ENCODE measurements around the gene EDDM3A. TPM values are rescaled to one million over a fixed set of nuclear protein-coding genes. Genes with fewer than 3 reads are reported as not detected.

The EDDM3A gene
- total RNA-seq, 2 experiments from 2014 or later = not detected

DNA sequence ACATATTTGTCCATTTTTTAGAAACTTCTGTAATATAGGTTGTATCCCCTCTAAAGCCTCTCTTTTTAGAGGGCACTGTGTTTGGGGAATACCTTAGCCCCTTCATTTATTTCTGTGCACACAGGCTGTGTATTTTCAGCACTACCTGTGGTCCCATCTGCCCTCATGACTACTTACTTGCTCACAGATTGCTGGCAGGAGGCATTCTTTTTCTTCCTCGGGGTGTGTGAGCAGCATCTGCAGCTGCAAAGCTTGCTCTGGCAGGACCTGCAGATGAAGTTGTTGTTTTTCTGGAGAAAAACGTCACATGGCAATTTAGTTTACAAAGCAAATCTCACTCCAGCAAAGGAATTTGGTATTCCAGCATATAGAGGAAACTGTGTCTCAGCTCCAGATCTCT, 32.8 kb upstream of the EDDM3A start:
- H4K20me1 ChIP-seq (ENCODE audit: insufficient read depth, low read length) = no peaks in the 10 kb centered on the region
- H3K4me2 ChIP-seq (ENCODE audit: low read length) = no peak overlapping the region
- no peak overlapping the region for H3K27ac ChIP-seq (ENCODE audit: low read depth, low read length, poor library complexity, severe bottlenecking)
- DNase-seq (ENCODE audit: low spot score) = no peak
- no peak overlapping the region for H3K4me3 ChIP-seq (ENCODE audit: low read depth, low read length, poor library complexity, severe bottlenecking)
- no peaks in the 10 kb centered on the region for H3K9me2 ChIP-seq (ENCODE audit: insufficient read depth, low read length)
- intact Hi-C loops (cut with micrococcal nuclease; ENCODE audit: unreplicated experiment) = no loop called here
- no peaks in the 10 kb centered on the region for H3K4me1 ChIP-seq (ENCODE audit: insufficient read depth, low read length, poor library complexity, severe bottlenecking)
- no peaks in the 10 kb centered on the region for H3K36me3 ChIP-seq (ENCODE audit: insufficient read depth, low read length)
- no peak overlapping the region for H2AFZ ChIP-seq (ENCODE audit: low read length)
- TF ChIP-seq, protein P1, sequence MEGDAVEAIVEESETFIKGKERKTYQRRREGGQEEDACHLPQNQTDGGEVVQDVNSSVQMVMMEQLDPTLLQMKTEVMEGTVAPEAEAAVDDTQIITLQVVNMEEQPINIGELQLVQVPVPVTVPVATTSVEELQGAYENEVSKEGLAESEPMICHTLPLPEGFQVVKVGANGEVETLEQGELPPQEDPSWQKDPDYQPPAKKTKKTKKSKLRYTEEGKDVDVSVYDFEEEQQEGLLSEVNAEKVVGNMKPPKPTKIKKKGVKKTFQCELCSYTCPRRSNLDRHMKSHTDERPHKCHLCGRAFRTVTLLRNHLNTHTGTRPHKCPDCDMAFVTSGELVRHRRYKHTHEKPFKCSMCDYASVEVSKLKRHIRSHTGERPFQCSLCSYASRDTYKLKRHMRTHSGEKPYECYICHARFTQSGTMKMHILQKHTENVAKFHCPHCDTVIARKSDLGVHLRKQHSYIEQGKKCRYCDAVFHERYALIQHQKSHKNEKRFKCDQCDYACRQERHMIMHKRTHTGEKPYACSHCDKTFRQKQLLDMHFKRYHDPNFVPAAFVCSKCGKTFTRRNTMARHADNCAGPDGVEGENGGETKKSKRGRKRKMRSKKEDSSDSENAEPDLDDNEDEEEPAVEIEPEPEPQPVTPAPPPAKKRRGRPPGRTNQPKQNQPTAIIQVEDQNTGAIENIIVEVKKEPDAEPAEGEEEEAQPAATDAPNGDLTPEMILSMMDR (conservative IDR thresholded peaks at IDR 0.05; ENCODE audit: low read length) = no peak
- TF ChIP-seq EZH2phosphoT487 (IDR thresholded peaks at IDR 0.05; ENCODE audit: borderline replicate concordance, low read depth, low read length) = no peak
- H3K79me2 ChIP-seq (ENCODE audit: insufficient read depth, low read depth, low read length) = no peaks in the 10 kb centered on the region
- ChIA-PET CTCF (ENCODE audit: unreplicated experiment) (no interaction called here), POLR2A (no interaction called here)
- H3K9me3 ChIP-seq (ENCODE audit: low read length) = no peaks in the 10 kb centered on the region
- BruUV-seq (replicated peaks) = no TSS peak

GRCh38 chr14:20714593-20715250, 31.0 kb upstream of the EDDM3A start:
- no peaks in the 10 kb centered on the region for H3K9me2 ChIP-seq (ENCODE audit: insufficient read depth, low read length)
- no peaks in the 10 kb centered on the region for H3K36me3 ChIP-seq (ENCODE audit: insufficient read depth, low read length)
- no peak for DNase-seq (ENCODE audit: low spot score)
- no peak overlapping the region for H3K27ac ChIP-seq (ENCODE audit: low read depth, low read length, poor library complexity, severe bottlenecking)
- CTCF ChIA-PET (ENCODE audit: unreplicated experiment) = interaction anchor here (1.0 kb wide), 1 partner anchor 95 kb away, joined by 3 read pairs; no protein-coding TSS in a partner anchor
- intact Hi-C loops (cut with micrococcal nuclease; ENCODE audit: unreplicated experiment) = no loop called here
- H3K4me3 ChIP-seq (ENCODE audit: low read depth, low read length, poor library complexity, severe bottlenecking) = no peak overlapping the region
- TF ChIP-seq EZH2phosphoT487 (IDR thresholded peaks at IDR 0.05; ENCODE audit: borderline replicate concordance, low read depth, low read length) = no peak
- TF ChIP-seq, protein P1 (conservative IDR thresholded peaks at IDR 0.05; ENCODE audit: low read length) = no peak
- no peaks in the 10 kb centered on the region for H3K79me2 ChIP-seq (ENCODE audit: insufficient read depth, low read depth, low read length)
- H2AFZ ChIP-seq (ENCODE audit: low read length) = no peak overlapping the region
- no peaks in the 10 kb centered on the region for H3K4me1 ChIP-seq (ENCODE audit: insufficient read depth, low read length, poor library complexity, severe bottlenecking)
- no peaks in the 10 kb centered on the region for H3K9me3 ChIP-seq (ENCODE audit: low read length)
- H4K20me1 ChIP-seq (ENCODE audit: insufficient read depth, low read length) = no peaks in the 10 kb centered on the region
- POLR2A ChIA-PET = no interaction called here
- no peak overlapping the region for H3K4me2 ChIP-seq (ENCODE audit: low read length)
- no TSS peak for BruUV-seq (replicated peaks)

GRCh38 chr14:20719777-20720176, 25.9 kb upstream of the EDDM3A start:
- Histone ChIP-seq H4K20me1 (ENCODE audit: insufficient read depth, low read length) (no peaks in the 10 kb centered on the region), H3K4me1 (ENCODE audit: insufficient read depth, low read length, poor library complexity, severe bottlenecking) (no peaks in the 10 kb centered on the region), H3K36me3 (ENCODE audit: insufficient read depth, low read length) (no peaks in the 10 kb centered on the region), H3K4me2 (ENCODE audit: low read length) (no peak overlapping the region), H3K27ac (ENCODE audit: low read depth, low read length, poor library complexity, severe bottlenecking) (no peak overlapping the region), H3K4me3 (ENCODE audit: low read depth, low read length, poor library complexity, severe bottlenecking) (no peak overlapping the region), H3K9me3 (ENCODE audit: low read length) (no peaks in the 10 kb centered on the region), H2AFZ (ENCODE audit: low read length) (no peak overlapping the region), H3K79me2 (ENCODE audit: insufficient read depth, low read depth, low read length) (no peaks in the 10 kb centered on the region), H3K9me2 (ENCODE audit: insufficient read depth, low read length) (no peaks in the 10 kb centered on the region)
- no TSS peak for BruUV-seq (replicated peaks)
- ChIA-PET CTCF (ENCODE audit: unreplicated experiment) (no interaction called here), POLR2A (interaction anchor here (0.6 kb wide), 1 partner anchor 77 kb away, joined by 4 read pairs; no protein-coding TSS in a partner anchor)
- DNase-seq (ENCODE audit: low spot score) = no peak
- intact Hi-C loops (cut with micrococcal nuclease; ENCODE audit: unreplicated experiment) = no loop called here
- TF ChIP-seq, protein P1 (conservative IDR thresholded peaks at IDR 0.05; ENCODE audit: low read length) = no peak
- TF ChIP-seq EZH2phosphoT487 (IDR thresholded peaks at IDR 0.05; ENCODE audit: borderline replicate concordance, low read depth, low read length) = no peak

Data from OCI-LY7 (cell line).